GM19467 (cell line): ENCODE results near the gene PPP1R1C.

Source experiments
- ATAC-seq: cut with Tn5 transposase; IDR thresholded peaks from one replicate; pipeline ENCODE4 v1.9.1; 2021; ENCODE audit warnings: mild to moderate bottlenecking, moderate library complexity; ENCODE audit not compliant: unreplicated experiment

PPP1R1C gene

DNA sequence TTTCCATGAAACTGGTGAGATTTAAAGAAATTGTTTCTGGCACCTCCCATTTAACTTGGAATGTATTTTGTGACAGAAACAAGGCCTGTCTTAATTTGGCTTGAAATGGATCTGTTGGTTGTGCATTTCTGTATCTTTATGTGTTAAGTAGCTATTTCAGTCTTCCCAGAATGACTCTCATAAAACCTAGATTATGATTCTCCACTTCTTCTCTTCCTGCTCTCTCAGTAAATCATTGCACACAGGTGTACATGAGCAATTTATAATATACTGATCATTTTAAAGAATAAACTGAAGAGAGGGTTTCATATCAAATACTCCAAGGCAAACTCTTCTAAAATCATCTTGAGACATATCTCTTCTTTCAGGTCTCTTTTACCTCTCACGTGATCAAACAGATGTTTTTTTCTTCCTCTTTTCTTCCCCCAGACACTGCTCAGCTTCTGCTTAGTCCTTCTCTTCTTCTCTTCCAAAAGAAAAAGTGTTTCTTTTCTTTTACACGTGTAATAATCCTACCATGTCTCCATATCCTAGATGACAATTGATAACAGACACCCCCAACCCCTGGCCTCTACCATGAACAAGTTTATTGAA, 112.0 kb downstream of the PPP1R1C start:
- no peak for ATAC-seq

DNA sequence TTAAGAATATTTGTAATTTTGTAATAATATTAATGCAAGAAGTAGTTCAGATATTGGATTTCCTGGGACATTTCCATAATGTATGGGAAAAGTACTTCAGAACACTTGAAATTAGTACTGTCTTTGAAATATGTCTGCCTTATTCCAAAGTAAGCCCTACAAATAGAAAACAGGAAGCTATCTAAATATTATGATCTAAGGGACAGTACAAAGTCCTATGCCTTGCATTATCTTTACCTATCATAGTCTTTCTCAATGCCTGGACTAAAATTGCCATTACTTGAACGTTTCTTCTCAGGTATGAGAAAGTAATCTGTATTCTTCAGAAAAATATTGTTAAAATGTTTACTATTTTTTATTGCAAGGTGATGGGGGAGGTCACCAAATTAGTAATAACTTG, 113.0 kb downstream of the PPP1R1C start:
- ATAC-seq = no peak

DNA sequence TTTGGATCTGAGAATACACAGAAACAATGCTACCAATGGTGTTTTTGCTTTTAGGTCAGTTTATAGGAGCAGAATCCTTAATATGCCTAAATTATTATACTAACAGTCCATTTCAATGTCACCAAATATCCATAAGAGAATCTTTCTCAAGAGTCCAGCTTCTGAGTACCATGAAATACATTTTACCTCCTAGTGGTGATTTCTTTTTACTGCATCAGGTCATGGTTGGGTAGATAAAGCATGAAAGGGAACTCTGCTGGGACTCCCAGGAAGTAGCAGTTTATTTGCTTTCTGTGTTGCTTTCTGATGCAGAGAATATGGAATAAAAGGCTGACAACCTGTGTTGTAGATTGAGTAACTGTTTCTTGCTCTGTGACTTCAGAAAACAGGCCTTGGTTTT, 115.6 kb downstream of the PPP1R1C start:
- ATAC-seq = no peak

DNA sequence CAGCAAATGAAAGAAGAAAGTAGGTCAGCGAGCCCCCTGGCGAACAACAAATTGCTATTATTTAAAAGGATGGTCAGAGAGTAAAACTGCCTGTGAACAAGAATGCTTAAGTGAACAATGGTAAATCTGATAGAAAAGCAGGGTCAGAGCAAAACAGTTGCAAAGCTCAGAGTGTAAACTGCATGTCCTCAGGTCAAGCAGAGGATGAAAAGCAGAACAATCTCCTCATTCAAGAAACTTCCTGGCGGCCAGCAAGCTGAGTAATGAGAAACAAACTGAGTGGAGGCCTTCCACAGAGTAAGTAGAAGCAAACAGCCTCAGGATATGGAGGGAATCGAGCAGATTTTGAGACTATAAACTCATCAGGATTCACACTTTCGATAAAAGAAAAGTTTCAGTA, 117.9 kb downstream of the PPP1R1C start:
- no peak for ATAC-seq

DNA sequence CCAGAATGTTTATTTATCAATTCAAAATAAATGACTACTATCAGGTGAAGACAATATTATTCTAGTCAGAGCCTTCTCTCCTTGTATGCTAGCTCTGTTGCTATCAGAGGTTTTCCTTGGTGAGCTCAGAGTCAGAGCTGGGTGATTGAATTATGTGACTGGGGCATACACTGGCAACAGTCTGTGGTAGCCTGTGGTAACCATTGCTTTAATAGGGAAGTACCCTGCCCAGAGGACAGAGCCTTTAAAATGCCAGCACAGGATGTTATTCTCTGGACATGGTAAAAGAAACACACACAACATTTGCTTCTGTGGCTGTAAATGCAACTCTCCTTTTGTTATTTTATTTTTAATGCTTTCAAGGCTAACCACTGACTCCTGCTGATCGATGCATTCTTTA, 124.7 kb downstream of the PPP1R1C start:
- no peak for ATAC-seq

DNA sequence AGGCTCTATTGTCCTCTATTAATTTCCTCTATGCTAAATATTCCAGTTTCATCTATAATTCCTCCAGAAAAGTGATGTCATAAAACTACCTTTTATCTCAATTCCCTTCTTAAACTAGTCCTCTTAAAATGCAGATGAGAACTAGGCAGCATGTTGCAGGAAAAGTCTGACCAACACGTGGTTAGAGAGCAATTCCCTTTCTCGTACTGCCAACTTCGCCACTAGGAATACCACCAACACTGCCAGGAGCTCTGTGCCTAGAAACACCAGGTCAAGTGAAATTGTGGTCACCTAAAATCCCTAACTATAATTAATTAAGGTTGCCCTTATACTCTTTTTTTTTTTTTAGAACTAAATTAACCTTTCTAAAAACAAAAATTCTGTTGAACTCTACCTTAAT, 127.7 kb downstream of the PPP1R1C start:
- ATAC-seq = no peak

DNA sequence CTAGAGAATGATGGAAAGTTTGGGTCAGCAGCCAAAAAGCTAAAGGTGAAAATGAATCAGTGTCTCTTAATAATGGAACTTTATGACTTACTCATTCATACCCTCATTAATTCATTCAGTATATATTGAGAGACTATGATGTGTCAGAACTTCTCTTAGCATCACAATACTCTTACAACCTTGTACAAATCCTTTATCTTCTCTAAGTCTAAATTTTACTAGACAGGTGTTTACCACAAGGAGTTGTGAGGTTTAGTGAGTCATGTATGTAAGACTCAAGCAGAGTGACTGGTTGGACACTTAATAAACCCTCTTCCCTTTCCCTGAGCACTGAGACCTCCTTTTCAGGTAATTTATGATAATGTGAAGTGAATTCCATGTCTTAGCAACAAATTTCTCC, 129.6 kb downstream of the PPP1R1C start:
- no peak for ATAC-seq

DNA sequence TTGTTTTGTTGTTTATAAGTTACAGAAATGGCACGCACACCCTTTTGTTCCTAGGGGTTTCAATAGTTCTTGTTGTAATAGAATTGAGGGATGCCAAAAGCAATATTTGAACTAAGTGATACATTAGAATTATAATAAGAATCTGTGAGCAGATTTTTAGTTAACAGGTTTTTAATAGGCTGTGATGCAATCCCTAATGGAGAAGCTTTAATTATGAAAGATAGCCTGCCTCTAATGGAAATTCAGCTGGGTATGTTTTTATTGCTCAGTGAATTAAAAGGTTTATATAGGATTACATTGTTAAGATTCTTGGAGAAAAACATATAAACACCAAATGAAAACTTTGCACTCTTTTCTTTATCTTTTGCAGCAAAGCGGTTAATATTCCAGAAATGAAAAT, 131.1 kb downstream of the PPP1R1C start:
- no peak for ATAC-seq

DNA sequence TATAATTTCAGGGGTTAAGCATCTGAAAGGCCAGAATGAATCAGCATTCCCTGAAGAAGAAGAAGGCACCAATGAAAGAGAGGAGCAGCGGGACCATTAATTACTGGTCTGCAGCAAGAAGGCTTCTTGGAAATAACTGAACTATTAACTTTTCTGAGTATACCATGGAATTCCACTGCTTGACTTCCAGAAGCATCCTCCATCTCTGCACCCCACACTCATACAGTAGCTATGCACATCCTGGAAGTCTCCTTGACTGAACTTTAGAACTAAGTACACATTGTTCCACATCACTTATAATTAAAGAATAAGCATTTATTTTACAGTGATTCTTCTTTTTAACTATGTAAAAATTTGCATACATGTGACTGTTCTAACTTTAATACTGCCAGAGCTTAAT, 131.5 kb downstream of the PPP1R1C start:
- no peak for ATAC-seq

DNA sequence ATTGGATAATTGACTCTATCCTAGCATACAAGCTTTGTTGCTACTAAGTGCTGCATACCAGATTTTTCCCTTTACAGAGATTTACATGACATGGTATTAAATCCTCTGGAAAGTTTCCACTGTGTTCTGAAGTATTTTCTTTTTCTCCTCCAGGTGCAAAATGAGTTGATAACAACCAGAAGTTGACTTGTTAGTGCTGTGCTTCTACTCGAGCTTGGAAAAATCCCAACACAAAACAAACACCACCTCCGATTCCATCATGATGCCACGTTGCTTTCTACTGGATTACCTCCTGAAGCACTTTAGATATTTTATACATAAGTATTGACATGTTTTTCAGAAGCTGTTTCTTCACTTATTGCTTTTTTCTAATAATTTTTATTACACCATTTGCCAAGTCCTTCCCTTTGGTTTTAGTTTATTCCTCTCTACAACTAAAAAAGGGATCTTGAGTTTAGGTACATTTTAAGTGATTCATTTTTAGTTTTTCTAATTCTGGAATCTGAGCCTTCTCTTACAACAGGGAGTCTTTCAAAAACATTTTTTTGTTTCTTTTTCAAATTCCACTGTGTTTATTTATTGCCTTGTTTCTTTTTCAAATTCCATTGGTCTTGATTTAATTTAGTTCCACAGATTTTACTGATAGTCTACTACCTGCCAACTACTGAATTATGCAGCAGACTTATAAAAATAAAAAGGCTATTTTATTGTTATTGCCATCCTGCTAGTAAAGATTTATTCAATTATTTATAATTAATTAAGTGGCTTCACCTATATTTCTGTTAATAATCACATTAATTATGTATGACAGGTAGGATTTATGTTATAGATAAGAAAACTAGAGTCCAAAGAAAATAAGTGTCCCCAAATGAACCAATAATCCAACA, 143.4 kb downstream of the PPP1R1C start:
- ATAC-seq = no peak

DNA sequence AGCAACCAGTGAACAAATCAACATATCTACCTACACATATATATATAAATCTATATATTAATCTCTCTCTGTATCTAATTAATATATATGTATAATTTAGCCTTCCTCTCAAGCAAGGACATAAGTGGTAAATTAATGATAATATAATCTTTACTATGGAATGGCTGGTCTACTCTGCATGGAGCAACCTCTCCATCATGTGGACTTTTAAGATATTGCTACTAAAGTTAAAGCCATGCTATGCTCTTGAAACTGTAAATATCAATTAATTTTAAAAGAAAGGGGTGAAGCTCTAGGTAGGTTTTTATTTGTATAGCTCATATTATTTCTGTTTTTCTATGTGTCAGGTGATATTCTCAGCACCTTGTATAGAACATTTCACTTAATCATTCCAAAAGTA, 147.0 kb downstream of the PPP1R1C start:
- no peak for ATAC-seq

DNA sequence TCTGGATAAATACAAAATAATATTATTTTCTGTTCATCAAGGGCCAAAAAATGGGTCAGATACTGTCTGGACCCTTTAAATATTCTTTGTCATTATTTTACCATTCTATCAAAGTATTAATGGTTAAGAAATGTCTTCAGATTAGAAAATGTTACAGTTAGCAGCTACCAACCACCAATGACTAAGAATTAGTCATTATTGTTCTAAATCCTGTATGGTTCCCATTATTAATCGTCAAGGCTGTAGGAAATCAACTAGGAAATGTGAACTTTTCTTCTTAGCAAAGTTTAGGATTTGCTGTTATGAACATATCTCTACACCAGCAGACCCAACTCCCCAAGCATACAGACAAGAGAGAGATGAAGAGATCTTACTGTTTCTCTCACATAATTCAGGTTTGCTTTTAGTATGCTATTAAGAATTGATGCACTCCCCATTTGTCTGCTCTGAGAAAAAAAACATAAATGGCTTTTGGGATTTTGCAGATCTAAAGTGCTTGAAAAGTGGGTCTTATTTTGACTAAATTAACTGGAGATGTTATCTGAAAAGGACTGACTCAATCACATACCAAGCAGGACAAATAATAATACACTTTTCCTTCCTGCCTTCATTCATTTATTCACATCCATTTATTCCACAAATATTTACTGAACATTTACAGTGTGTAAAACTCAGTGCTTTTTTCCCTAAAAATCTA, 147.7 kb downstream of the PPP1R1C start:
- no peak for ATAC-seq

DNA sequence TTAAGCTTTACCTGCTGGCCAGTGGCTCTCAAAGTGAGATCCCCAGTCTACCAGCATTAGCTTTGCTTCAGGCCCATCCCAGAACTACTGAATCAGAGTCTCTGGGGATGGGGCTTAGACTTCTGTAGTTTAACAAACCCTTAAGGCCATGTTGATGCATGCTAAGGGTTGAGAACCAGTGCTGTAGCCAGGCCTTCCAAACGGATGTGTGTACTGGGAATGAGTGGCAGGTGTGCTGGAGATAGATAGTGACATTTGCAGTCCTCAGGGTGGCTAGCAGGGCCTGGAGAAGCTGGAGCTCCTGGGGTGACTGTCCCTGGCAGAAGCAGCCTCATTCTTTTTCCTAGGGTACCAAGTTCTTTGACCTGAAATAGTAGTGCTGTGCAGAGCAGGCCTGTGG, 148.5 kb downstream of the PPP1R1C start:
- no peak for ATAC-seq

DNA sequence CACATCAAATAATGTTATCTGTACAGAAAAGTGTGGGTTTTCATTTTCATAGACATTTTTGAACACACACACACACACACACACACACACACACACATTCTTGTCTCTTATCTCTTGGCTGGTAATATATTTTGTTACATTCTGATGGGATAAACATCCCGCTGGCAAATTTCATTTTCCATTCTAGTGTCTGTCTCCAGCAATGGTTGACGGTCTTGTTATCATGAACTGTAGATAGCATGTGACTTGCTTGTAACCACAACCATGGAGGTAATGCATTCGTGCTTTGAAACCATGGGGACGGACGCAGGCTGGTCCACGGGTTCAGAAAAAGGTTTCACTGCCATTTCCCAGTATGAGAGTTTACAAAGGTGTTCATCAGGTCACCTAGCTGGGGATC, 156.4 kb downstream of the PPP1R1C start:
- no peak for ATAC-seq

DNA sequence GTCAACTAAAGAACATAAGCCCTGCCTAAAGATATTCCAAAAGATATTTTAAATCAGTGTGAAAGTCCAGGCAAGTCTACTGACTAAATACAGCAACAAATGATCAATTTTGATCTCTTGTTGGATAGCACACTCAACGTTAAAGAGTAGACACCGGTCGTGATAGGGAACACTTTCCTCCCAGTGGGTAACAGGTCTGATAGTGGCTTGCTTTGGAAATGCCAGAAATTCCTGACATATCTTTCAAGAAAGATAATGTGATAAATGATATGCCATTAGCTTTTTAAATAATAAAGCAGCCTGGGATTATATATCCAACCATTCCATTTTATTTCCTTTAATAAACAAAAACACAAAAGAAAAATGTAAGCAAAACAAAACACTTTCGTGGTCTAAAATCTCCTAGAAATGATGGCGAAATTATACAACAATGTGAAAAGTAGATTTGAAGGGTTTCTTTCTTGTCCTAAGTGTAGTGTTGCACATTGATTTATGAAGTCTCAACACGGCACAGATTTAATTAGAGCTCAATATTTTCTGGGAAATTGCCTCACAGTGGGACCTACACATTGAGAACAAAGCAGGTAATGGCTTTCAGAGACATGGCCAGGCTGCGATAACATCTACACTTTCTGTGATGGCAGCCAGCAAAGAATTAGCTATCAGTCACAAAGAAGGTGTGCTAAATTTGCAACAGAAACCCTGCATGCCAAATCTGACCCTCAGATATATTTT, 158.6 kb downstream of the PPP1R1C start:
- no peak for ATAC-seq

DNA sequence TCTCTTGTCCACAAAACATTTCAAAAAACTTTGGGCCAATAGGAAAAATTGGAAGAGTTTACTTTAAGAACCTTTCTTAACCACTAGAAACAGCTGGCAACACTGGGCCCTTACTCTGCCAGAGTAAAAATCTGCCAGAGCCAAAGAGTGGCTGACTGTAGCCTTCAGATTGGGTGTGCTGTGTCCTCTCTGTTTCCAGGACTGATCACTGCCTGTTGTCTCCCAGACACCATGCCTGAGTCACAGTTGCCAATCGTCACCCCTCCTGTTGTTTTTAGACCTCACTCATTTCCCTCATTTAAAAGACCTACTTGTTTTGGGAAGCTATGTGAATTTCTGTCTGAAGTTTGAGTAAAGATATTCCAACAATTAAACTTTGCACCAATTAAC, 159.1 kb downstream of the PPP1R1C start:
- ATAC-seq = no peak

DNA sequence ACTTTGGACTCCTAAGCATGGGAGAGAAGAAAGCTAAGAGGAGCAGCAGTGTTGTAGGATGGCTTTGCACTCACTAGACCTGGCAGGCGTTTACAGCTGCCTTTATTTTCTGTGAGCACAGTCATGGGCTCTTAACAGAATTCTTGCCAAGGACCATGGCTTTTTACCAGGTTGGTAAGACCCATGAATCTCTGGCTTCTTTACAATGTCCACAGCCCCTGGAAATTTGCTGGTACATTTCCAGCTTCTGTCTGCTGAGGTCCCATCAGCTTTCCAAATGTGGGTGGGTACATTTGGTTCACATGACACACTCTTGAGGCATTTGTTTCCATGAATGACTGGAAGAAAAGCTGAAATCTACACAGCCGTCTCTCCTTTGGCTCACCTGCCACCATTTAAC, 162.7 kb downstream of the PPP1R1C start:
- ATAC-seq = no peak

DNA sequence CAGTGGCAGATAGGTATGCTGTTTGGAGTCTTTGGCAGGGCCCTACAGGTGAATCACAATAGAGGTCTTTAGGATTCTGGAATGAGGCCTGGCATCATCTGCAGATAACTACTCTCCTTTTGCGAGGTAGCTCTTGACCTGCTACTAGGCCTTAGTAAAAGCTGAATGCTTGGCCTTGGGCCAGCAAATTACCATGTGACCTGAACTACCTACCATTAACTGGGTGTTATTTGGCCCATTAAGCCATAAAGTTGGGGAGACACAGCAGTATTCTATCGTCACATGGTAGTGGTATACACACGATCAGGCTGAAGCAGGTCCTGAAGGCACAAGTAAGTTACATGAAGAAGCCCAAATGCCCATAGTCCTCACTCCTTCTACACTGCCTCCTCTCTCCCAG, 178.2 kb downstream of the PPP1R1C start:
- no peak for ATAC-seq

DNA sequence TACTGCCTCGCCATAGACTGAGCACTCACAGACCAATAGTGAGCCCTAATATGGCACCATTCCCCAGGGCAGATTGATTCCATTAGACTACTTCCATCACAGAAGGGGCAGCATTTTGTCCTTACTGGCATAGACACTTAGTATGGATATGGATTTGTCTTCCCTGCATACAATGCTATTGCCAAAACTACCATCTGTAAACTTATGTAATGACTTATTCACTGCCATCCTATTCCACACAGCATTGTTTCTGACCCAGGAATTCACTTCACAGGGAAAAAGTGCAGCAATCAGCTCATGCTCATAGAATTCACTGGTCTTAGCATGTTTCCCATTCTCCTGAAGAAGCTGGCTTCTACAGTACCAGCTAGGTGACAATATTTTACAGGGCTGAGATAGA, 179.0 kb downstream of the PPP1R1C start:
- ATAC-seq = no peak

DNA sequence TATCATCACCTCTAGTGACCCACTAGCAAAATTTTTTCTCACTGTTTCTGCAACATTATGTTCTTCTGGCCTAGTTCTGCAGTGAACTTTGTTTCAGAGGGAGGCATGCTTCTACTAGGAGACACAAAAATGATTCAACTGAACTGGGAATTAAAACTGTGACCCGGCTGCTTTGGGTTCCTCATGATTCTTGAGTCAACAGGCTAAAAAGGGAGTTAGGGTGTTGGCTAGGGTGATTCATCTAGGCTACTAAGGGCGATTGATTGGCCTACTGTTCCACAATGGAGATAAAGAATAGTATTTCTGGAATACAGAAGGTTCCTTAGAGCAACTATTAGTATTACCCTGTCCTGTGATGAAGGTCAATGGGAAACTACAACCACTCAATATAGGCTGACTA, 179.5 kb downstream of the PPP1R1C start:
- ATAC-seq = no peak

DNA sequence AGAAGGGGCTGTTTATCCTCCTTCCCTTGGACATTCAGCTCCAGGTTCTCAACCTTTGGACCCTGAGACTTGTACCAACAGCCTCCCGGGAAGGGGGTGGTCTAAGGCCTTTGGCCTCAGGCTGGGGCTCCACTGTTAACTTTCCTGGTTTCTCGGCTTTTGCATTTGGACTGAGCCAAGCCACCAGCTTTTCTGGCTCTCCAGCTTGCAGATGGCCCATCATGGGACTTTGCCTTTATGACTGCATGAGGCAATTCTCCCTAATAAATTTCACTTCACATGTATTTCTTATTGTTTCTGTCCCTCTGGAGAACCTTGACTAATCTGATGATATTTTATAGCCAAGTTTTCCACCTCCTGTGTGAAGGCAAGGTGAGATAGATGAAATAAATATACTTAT, 180.8 kb downstream of the PPP1R1C start:
- ATAC-seq = no peak
